GM23248 (cell line): ENCODE measurements around the gene SP6. TPM values are rescaled to one million over a fixed set of nuclear protein-coding genes. Genes with fewer than 3 reads are reported as not detected.

ENCODE experiments used
- DNase-seq: peaks from one replicate; pipeline ENCODE4 v3.0.0-alpha.2; 2015
- H2AFZ ChIP-seq: fragments of 200-600 bp; sonication (generic); 2 replicates; pipeline ENCODE4 v1.6.1; 2016; ENCODE audit warnings: antibody characterized with exemption
- H3F3A ChIP-seq: fragments of 200-600 bp; sonication (generic); 2 replicates; pipeline ENCODE4 v1.6.1; 2016; ENCODE audit warnings: mild to moderate bottlenecking, antibody characterized with exemption, mixed run types; ENCODE audit not compliant: insufficient read depth
- H3K27ac ChIP-seq: fragments of 200-600 bp; sonication (generic); 2 replicates; pipeline ENCODE4 v1.5.1; 2016; ENCODE audit warnings: mild to moderate bottlenecking
- H3K27me3 ChIP-seq: fragments of 200-600 bp; sonication (generic); replicated peaks from 2 replicates; pipeline ENCODE4 v1.6.1; 2016; ENCODE audit warnings: mild to moderate bottlenecking; ENCODE audit not compliant: insufficient read depth
- H3K36me3 ChIP-seq: fragments of 200-600 bp; sonication (generic); 2 replicates; pipeline ENCODE4 v1.6.1; 2016; ENCODE audit warnings: low read depth, mild to moderate bottlenecking
- H3K4me1 ChIP-seq: fragments of 200-600 bp; sonication (generic); 2 replicates; pipeline ENCODE4 v1.6.1; 2016; ENCODE audit warnings: mild to moderate bottlenecking; ENCODE audit not compliant: insufficient read depth
- H3K4me2 ChIP-seq: fragments of 200-600 bp; sonication (generic); one replicate; pipeline ENCODE4 v1.6.1; 2016; ENCODE audit warnings: mild to moderate bottlenecking; ENCODE audit not compliant: unreplicated experiment
- H3K4me3 ChIP-seq: fragments of 200-600 bp; sonication (generic); 2 replicates; pipeline ENCODE4 v1.5.1; 2016; ENCODE audit warnings: mild to moderate bottlenecking
- H3K79me2 ChIP-seq: fragments of 200-600 bp; sonication (generic); 2 replicates; pipeline ENCODE4 v1.6.1; 2016; ENCODE audit warnings: mild to moderate bottlenecking; ENCODE audit not compliant: insufficient read depth
- H3K9ac ChIP-seq: fragments of 200-600 bp; sonication (generic); 2 replicates; pipeline ENCODE4 v1.6.1; 2016; ENCODE audit warnings: mild to moderate bottlenecking
- H3K9me2 ChIP-seq: fragments of 200-600 bp; sonication (generic); 2 replicates; pipeline ENCODE4 v1.6.1; 2016; ENCODE audit warnings: mixed run types, mild to moderate bottlenecking, moderate library complexity; ENCODE audit not compliant: insufficient read depth
- H3K9me3 ChIP-seq: fragments of 200-600 bp; sonication (generic); one replicate; pipeline ENCODE4 v1.6.1; 2017; ENCODE audit warnings: low read depth
- H4K20me1 ChIP-seq: fragments of 200-600 bp; sonication (generic); 2 replicates; pipeline ENCODE4 v1.6.0; 2016; ENCODE audit not compliant: insufficient read depth
- EZH2 ChIP-seq: fragments of 200-600 bp; sonication (generic); IDR thresholded peaks from 2 replicates; pipeline ENCODE4 v1.6.1; 2018; ENCODE audit warnings: antibody characterized with exemption, mild to moderate bottlenecking; ENCODE audit not compliant: insufficient read depth, poor library complexity, severe bottlenecking
- EZH2phosphoT487 ChIP-seq: fragments of 200-600 bp; sonication (generic); IDR thresholded peaks from 2 replicates; pipeline ENCODE4 v1.6.1; 2018; ENCODE audit warnings: antibody characterized with exemption, moderate library complexity, mild to moderate bottlenecking, low read depth; ENCODE audit not compliant: insufficient read depth
- WGBS, 2 experiments: methylation state at CpG; one replicate each; pipeline ENCODE4 v1.1.6; 2015 to 2017; ENCODE audit warnings: low lambda C conversion rate in 2 of 2, low coverage in 1 of 2; ENCODE audit errors: missing lambda C conversion rate in 2 of 2; 5-methylcytosine and 5-hydroxymethylcytosine counted together
- in situ Hi-C: fragments of 300-500 bp; cut with MboI; formaldehyde crosslinking; loops from 2 replicates; pipeline ENCODE4 v1.15.0; 2020
- polyA plus RNA-seq: library from polyadenylated mRNA; unstranded; fragments of >200 nt; fragmentation: Nextera tagmentation; extraction: Ambion mirVana; gene quantifications from 2 replicates; pipeline ENCODE4 v1.2.1, GENCODE V29; 2016
- total RNA-seq: library from RNA; depleted of rRNA; stranded (reverse); fragments of >200 nt; shearing (Covaris generic); gene quantifications from 2 replicates; pipeline ENCODE4 v1.2.3, GENCODE V29; 2014

SP6 gene
- total and polyA plus RNA-seq, 2 experiments from 2014 or later, result not detected

DNA sequence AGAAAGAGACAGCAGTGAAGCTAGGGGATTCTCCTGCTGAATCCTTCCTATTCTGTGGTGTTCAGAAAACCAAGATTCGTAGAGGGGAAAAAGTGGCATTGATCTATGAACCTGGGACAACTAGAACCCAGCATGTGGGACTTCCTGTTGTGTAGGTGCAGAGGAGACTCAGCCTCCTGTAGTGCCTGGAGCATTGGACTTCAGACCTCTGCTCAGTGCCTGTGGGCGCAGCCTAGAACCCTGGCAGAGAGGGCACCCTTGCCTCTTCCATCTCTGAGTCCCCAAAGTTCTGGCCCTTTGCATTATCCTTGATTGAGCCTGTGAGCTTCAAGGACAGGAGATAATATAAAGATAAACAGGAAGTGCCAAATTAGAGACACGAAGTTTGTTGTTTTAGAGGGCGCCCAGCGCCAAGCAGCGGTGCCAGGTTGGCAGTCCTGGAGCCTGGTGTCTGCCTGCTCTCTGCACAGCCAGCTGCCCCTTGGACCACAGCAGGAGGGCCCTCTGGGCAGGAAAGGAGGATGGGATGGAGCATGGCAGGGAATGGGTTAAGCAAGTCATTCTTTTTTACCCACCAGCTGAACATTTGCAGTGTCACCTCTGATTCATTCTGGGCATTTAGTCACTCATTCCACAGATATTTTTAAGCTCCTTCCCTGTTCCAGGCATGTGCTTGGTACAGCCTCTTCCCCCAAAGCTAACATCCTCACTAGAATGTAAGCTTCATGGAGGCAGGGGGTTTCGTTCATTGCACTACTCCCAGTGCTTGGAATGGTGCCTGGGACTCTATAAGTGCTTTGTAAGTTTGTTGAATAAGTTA, 11.9 kb upstream of the SP6 start:
- WGBS, 2 experiments, result 61% methylated on average over 7 of the region's 7 CpGs
- peak overlapping the region; percentile 63 for H3K9ac ChIP-seq

DNA sequence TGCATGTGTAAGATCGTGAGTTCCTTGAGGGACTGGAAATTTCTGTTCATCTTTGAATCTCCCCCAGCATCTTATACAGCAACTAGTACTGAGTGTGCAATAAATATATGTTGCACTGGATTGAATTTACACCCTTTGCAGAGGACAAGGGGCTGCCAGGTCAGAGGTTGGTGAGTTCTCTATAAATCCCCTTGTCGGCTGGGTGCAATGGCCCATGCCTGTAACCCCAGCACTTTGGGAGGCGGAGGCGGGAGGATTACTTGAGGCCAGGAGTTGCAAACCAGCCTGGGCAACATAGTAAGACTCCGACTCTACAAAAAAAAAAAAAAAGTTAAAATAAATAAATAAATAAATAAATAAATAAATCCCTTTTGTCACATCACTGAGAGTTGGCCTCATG, 9.4 kb upstream of the SP6 start:
- Histone ChIP-seq H3K27ac (no peak overlapping the region), H3K4me3 (no peak overlapping the region), H3K4me2 (no peak overlapping the region), H3K9ac (no peak overlapping the region), H3K4me1 (peaks cover 19% of the 10 kb centered on the region), H3K79me2 (no peaks in the 10 kb centered on the region), H2AFZ (no peak overlapping the region), H3F3A (no peaks in the 10 kb centered on the region), H3K9me3 (no peaks in the 10 kb centered on the region), H3K9me2 (no peaks in the 10 kb centered on the region), H3K27me3 (peaks cover 4% of the 10 kb centered on the region; the same call in 1 of the 2 replicates), H3K36me3 (no peaks in the 10 kb centered on the region), H4K20me1 (no peaks in the 10 kb centered on the region)
- in situ Hi-C loops, result no loop called here
- TF ChIP-seq EZH2, result no peak
- no peak for TF ChIP-seq EZH2phosphoT487
- WGBS, 2 experiments, result 80% methylated on average over 5 of the region's 5 CpGs
- no peak for DNase-seq

More for the DNA sequence above, 11.9 kb upstream of the SP6 start:
- Histone ChIP-seq H3K27ac (peak overlapping the region; percentile 84), H3K4me2 (peak overlapping the region; percentile 74), H3K27me3 (no peaks in the 10 kb centered on the region; the same call in 1 of the 2 replicates), H3K4me1 (peaks cover 16% of the 10 kb centered on the region), H3K9me2 (no peaks in the 10 kb centered on the region), H3F3A (no peaks in the 10 kb centered on the region), H3K79me2 (no peaks in the 10 kb centered on the region), H2AFZ (peak overlapping the region; percentile 93), H3K9me3 (no peaks in the 10 kb centered on the region), H3K4me3 (no peak overlapping the region), H4K20me1 (no peaks in the 10 kb centered on the region), H3K36me3 (no peaks in the 10 kb centered on the region)
- TF ChIP-seq EZH2 (no peak), EZH2phosphoT487 (no peak)
- peak; percentile 90 for DNase-seq
- in situ Hi-C loops, result no loop called here

DNA sequence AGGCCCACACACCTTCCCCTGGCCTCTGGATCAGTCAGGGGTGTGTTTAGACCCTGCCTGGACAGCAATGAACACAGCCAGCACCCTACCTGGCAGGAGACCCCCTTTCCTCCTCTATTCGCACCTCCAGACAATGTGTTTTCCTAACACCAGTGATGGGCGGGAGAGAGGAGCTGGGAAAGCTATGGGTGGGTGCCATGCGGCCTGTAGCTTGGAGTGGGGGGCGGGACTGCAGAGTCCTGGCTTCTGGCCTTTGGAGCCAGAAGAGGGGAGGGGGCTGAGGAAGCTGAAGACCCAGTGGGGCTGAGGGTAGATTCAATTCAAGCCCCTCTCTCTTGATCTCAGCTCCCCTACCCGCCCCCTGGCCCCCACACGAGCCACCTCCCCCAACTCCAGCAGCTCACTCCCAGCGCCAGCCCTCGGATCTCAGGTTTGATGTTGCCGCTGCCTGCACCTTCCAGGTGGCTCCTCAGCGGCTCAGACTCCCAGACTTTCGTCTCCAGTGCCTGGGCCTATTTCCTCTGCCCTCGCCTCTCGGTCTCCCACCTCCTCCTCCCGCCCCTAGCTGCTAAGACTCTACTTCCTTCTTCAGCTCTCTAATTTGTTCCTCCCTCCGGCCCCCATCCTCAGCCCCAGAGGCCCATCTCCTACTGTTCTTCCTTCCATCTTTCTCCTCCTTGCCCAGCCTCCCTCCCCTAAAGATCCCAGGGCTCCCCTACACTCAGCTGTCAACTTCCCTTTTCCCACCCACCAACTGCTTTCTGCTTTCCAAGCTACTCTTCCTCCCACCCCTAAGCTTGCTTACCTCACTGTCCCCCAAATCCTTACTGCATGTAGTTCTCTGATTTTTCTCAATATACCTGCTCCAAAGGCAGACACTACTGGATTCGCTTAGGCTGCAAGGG, 6.8 kb upstream of the SP6 start:
- no peak for TF ChIP-seq EZH2phosphoT487
- no peak for TF ChIP-seq EZH2
- WGBS, 2 experiments, result 66 to 75% methylated on average over 8 to 16 of the region's 16 CpGs

DNA sequence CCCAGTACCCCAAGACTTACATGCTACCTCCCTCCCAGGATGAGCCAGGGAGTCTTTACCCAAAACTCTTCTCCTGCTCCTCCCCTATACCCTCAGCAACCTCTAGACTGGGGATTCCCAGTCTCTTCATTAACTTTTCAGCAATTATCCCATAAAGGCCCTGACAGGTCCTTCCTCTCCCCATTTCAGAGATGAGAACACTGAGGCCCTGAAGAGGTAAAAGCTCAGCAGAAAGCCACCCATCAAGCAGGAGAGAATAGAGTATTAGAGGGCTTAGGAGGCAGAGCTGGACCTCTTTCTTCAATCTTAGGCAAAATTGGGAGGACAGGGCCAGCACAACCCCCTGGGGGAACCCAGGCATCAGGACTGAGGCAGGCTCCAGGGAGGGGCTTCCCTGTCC, 5.9 kb upstream of the SP6 start:
- Histone ChIP-seq H4K20me1 (no peaks in the 10 kb centered on the region), H3K36me3 (no peaks in the 10 kb centered on the region), H2AFZ (no peak overlapping the region), H3K4me2 (no peak overlapping the region), H3K27me3 (peaks cover 38% of the 10 kb centered on the region), H3K79me2 (no peaks in the 10 kb centered on the region), H3K4me1 (peaks cover 4% of the 10 kb centered on the region; the same call in 1 of the 2 replicates), H3K9me3 (no peaks in the 10 kb centered on the region), H3F3A (no peaks in the 10 kb centered on the region), H3K4me3 (no peak overlapping the region), H3K27ac (no peak overlapping the region), H3K9me2 (no peaks in the 10 kb centered on the region), H3K9ac (no peak overlapping the region)
- TF ChIP-seq EZH2 (no peak), EZH2phosphoT487 (no peak)
- in situ Hi-C loops, result no loop called here
- DNase-seq, result no peak

More for the DNA sequence above, 6.8 kb upstream of the SP6 start:
- H3K9ac ChIP-seq, result no peak overlapping the region
- no peak for DNase-seq
- no peaks in the 10 kb centered on the region for H3K36me3 ChIP-seq
- no peaks in the 10 kb centered on the region for H3K9me3 ChIP-seq
- in situ Hi-C loops, result no loop called here
- no peak overlapping the region for H3K27ac ChIP-seq
- H3K27me3 ChIP-seq, result peaks cover 29% of the 10 kb centered on the region
- H3F3A ChIP-seq, result no peaks in the 10 kb centered on the region
- H2AFZ ChIP-seq, result no peak overlapping the region
- no peak overlapping the region for H3K4me3 ChIP-seq
- no peak overlapping the region for H3K4me2 ChIP-seq
- no peaks in the 10 kb centered on the region for H4K20me1 ChIP-seq
- no peaks in the 10 kb centered on the region for H3K79me2 ChIP-seq
- H3K4me1 ChIP-seq, result peaks cover 9% of the 10 kb centered on the region
- H3K9me2 ChIP-seq, result no peaks in the 10 kb centered on the region
